ENCODE data around the gene EMC1.

EMC1 gene

GRCh38 chr1:19209990-19210771 lies 41.1 kb downstream of the EMC1 start, which contains the start of gene UBR4:
Gene UBR4 (minus strand): TSS chr1:19210266. CDS start chr1:19210248, 18 bp downstream.
- H3K4me3 ChIP-seq (replicated peaks; ENCODE audit: insufficient read depth, low read length): peak within 1 kb of the TSS; percentile 66
- DNase-seq (ENCODE audit: low read depth in 1 of 2, low spot score in 1 of 2): peak; percentile 95 to 98
- no peaks in the 10 kb centered on the region for H3K27me3 ChIP-seq (ENCODE audit: insufficient read depth, poor library complexity, severe bottlenecking)
- peak; percentile 50; the same call in 1 of the 2 replicates for TF ChIP-seq SPI1 (IDR thresholded peaks at IDR 0.05; ENCODE audit: borderline replicate concordance, low read depth)
- peak; percentile 59 for TF ChIP-seq REST (IDR thresholded peaks at IDR 0.05; ENCODE audit: insufficient replicate concordance, low read depth)
- peak; percentile 86 for TF ChIP-seq POLR2AphosphoS5 (IDR thresholded peaks at IDR 0.05; ENCODE audit: low read depth)
- TF ChIP-seq CTCF (IDR thresholded peaks at IDR 0.05; ENCODE audit: insufficient read depth, low read length): no peak
- TF ChIP-seq GABPA (IDR thresholded peaks at IDR 0.05; ENCODE audit: low read depth): peak; percentile 83
- H3K27ac ChIP-seq (replicated peaks): peak within 1 kb of the TSS; percentile 97

- DNase-seq (ENCODE audit: low read depth in 1 of 2, low spot score in 1 of 2): peak; percentile 40 to 42
- peak overlapping the region; percentile 97 for H3K27ac ChIP-seq (replicated peaks)
- H3K27me3 ChIP-seq (ENCODE audit: insufficient read depth, poor library complexity, severe bottlenecking): no peaks in the 10 kb centered on the region
- H3K4me3 ChIP-seq (replicated peaks; ENCODE audit: insufficient read depth, low read length): peak overlapping the region; percentile 66
- TF ChIP-seq POLR2AphosphoS5 (IDR thresholded peaks at IDR 0.05; ENCODE audit: low read depth): no peak
- TF ChIP-seq REST (IDR thresholded peaks at IDR 0.05; ENCODE audit: insufficient replicate concordance, low read depth): no peak
- TF ChIP-seq SPI1 (IDR thresholded peaks at IDR 0.05; ENCODE audit: borderline replicate concordance, low read depth): no peak
- TF ChIP-seq GABPA (IDR thresholded peaks at IDR 0.05; ENCODE audit: low read depth): no peak
Observed at GRCh38 chr1:19209439-19209989, 41.8 kb downstream of the EMC1 start.

- Histone ChIP-seq H3K4me3 (replicated peaks; ENCODE audit: insufficient read depth, low read length) (peak overlapping the region; percentile 66), H3K27ac (replicated peaks) (peak overlapping the region; percentile 97), H3K27me3 (ENCODE audit: insufficient read depth, poor library complexity, severe bottlenecking) (no peaks in the 10 kb centered on the region)
- TF ChIP-seq CTCF (IDR thresholded peaks at IDR 0.05; ENCODE audit: insufficient read depth, low read length) (no peak), SPI1 (IDR thresholded peaks at IDR 0.05; ENCODE audit: borderline replicate concordance, low read depth) (no peak)
- DNase-seq (ENCODE audit: low read depth in 1 of 2, low spot score in 1 of 2): no peak
Observed at GRCh38 chr1:19208710-19209438, 42.5 kb downstream of the EMC1 start.

GRCh38 chr1:19206947-19207346 lies 44.4 kb downstream of the EMC1 start:
- no peak for TF ChIP-seq POLR2AphosphoS5 (IDR thresholded peaks at IDR 0.05; ENCODE audit: low read depth)
- no peak for TF ChIP-seq REST (IDR thresholded peaks at IDR 0.05; ENCODE audit: insufficient replicate concordance, low read depth)
- no peak for TF ChIP-seq SPI1 (IDR thresholded peaks at IDR 0.05; ENCODE audit: borderline replicate concordance, low read depth)
- no peak for TF ChIP-seq CTCF (IDR thresholded peaks at IDR 0.05; ENCODE audit: insufficient read depth, low read length)
- H3K4me3 ChIP-seq (replicated peaks; ENCODE audit: insufficient read depth, low read length): no peak overlapping the region
- DNase-seq (ENCODE audit: low read depth in 1 of 2, low spot score in 1 of 2): peak in 1 of 2 experiments; percentile 8
- H3K27ac ChIP-seq (replicated peaks): no peak overlapping the region
- H3K27me3 ChIP-seq (ENCODE audit: insufficient read depth, poor library complexity, severe bottlenecking): no peaks in the 10 kb centered on the region

All from HL-60 (cell line).